Activated T-helper 9 cell treated with anti-CD3 and anti-CD28 coated beads, Interleukin-2, amount 50 U/mL, for 16 hours (primary cell): Measurements from ENCODE around the gene CELF1.
A peak's percentile ranks its signal among the peaks of the same experiment; 100 is the strongest.

Experiments used
- DNase-seq: peaks from one replicate; pipeline ENCODE4 v3.0.0-alpha.2; 2020; ENCODE audit warnings: low read depth

CELF1 gene

GRCh38 chr11:47447906-47448305, 105.0 kb downstream of the CELF1 start:
- DNase-seq, result no peak

- DNase-seq, result no peak
Measured at GRCh38 chr11:47446833-47447232, 106.1 kb downstream of the CELF1 start.

- no peak for DNase-seq
Measured at GRCh38 chr11:47445840-47446239, 107.1 kb downstream of the CELF1 start.

- no peak for DNase-seq
Measured at GRCh38 chr11:47443817-47444216, 109.1 kb downstream of the CELF1 start.

GRCh38 chr11:47443028-47443700, 109.8 kb downstream of the CELF1 start:
- DNase-seq, result no peak

GRCh38 chr11:47442514-47442913, 110.4 kb downstream of the CELF1 start:
- no peak for DNase-seq

- no peak for DNase-seq
Measured at GRCh38 chr11:47441421-47441820, 111.5 kb downstream of the CELF1 start.

- DNase-seq, result no peak
Measured at GRCh38 chr11:47440054-47440476, 112.9 kb downstream of the CELF1 start.

- DNase-seq, result no peak
Measured at GRCh38 chr11:47438721-47439120, 114.2 kb downstream of the CELF1 start.

- no peak for DNase-seq
Measured at GRCh38 chr11:47437746-47438418, 115.0 kb downstream of the CELF1 start.

GRCh38 chr11:47437218-47437745, 115.7 kb downstream of the CELF1 start:
- DNase-seq, result no peak

GRCh38 chr11:47436726-47437125, 116.2 kb downstream of the CELF1 start:
- DNase-seq, result no peak

GRCh38 chr11:47435687-47436086, 117.2 kb downstream of the CELF1 start:
- no peak for DNase-seq

GRCh38 chr11:47434011-47434786, 118.7 kb downstream of the CELF1 start:
- no peak for DNase-seq

GRCh38 chr11:47433157-47433556, 119.8 kb downstream of the CELF1 start:
- no peak for DNase-seq

- DNase-seq, result no peak
Measured at GRCh38 chr11:47431356-47432083, 121.4 kb downstream of the CELF1 start.

- no peak for DNase-seq
Measured at GRCh38 chr11:47430524-47430923, 122.4 kb downstream of the CELF1 start.

GRCh38 chr11:47426062-47426956, 126.6 kb downstream of the CELF1 start, which contains the start of gene PSMC3:
Gene PSMC3 (minus strand): TSS chr11:47426439. CDS start chr11:47426279, 160 bp downstream.
- peak; percentile 98 for DNase-seq

- DNase-seq, result no peak
Measured at GRCh38 chr11:47425611-47426010, 127.3 kb downstream of the CELF1 start.

- no peak for DNase-seq
Measured at GRCh38 chr11:47418454-47419259, 134.3 kb downstream of the CELF1 start.
